GM19328 (cell line): Measurements from ENCODE around the gene FAM111A.
A peak's percentile ranks its signal among the peaks of the same experiment; 100 is the strongest.

Experiments used
- ATAC-seq: cut with Tn5 transposase; IDR thresholded peaks from one replicate; pipeline ENCODE4 v1.9.1; 2021; ENCODE audit warnings: mild to moderate bottlenecking, moderate library complexity; ENCODE audit not compliant: unreplicated experiment

The FAM111A gene

DNA sequence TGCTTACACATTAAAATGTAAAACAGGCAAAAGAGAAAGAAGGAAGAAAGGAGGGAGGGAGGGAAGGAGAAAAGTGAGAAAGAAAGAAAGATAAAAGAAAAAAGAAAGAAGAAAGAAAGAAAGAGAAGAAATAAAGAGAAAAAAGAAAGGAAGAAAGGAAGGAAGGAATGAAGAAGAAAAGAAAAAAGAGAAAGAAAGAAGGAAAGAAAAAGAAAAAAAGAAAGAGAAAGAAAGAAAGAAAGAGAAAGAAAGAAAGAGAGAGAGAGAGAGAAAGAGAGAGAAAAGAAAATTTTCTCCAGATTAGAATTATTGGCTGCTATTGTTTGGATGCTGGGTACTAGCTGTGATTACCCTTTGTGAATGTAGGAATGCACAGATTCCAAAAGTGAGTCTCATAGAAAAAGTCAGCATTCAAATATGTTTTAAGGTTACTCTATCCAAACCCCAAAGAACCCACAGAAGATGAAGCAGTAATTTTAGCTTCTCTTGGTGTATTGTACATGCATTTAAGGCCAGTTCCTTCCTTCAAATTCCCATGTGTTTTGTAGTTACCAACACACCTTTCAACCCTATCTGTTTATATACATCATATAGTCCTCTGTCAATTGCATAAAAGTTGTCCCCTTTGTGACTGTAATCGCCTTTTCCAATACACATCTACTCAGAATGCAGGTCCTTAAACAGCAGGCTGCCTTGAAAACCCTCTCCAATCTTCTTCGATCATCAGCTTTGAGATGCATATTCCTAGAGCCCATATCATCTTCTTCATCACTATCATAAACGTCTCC lies 789 bp upstream of the FAM111A start:
- no peak for ATAC-seq

DNA sequence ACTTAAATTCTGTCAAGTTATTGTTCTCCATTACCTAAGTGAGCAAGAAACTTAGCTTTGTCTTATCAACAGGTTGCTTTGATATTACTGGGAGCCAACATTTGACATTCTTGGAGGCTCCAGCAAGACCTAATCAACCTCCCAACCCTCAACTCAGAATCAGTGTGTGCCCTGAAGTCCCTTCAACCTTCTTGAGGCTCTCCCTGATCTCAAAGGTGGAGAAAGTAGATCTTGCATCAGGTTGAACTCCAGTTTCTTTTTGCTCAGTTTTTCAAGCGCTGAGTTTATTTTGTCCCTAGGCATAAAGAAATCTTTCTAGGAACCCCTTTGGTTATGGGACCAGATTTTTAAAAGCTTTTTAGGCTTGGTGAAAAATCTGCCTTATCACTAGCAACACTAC lies 1.4 kb downstream of the FAM111A start:
- ATAC-seq: no peak

DNA sequence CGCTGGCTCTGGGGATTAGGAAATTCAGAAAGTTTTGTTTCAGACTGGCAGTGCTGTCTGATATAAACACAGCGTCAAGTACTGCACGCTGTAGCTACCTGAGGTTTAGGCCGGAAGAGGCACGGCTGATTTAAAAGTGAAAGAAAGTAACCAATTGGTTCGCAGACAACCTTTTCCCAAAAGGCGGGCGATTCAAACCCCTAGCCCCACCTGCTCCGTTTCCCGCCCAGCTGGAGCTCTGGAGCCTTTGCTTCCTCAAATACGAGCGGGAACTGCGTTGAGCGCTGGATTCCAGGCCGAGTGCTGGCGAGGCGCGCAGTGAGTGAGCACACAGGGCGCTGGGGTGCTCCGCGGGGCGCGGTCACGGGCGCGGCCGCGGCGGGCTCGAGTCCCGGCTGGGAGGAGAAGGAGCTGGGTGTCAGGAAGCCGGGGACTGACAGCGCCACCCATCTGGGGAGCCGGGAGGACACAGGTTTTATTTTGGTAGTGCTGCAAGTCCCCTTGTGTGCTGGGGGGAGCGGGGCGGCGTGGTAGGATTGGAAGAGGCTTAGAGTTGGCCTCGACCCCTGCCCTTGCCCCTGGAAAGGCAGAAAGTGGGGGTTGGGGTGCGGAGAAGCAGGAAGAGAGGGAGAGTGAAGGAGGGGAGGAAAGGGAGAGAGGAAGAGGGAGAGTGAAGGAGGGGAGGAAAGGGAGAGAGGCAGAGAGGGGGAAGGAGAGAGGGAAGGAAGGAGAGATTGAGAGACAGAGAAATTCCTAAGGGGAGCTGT lies 2.1 kb downstream of the FAM111A start:
- ATAC-seq: peak; percentile 53

DNA sequence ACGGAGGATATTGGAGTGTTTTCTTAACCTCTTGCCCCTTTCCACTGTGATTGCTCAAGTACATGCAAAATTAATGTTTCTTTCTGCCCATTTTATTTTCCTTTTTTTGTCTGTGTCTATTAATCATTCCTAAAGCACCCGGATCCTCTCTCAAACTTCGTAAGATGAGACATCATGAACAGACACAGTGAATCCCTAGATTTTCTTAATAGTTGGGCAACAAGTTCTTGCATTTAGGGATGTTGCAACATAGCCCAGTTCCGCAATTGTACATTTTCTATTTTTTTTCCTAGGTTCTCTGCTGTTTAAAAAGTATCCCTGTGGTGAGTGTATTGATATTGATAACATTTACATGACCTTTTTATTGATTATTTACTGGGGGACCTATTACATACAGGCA lies 2.9 kb downstream of the FAM111A start:
- ATAC-seq: no peak

DNA sequence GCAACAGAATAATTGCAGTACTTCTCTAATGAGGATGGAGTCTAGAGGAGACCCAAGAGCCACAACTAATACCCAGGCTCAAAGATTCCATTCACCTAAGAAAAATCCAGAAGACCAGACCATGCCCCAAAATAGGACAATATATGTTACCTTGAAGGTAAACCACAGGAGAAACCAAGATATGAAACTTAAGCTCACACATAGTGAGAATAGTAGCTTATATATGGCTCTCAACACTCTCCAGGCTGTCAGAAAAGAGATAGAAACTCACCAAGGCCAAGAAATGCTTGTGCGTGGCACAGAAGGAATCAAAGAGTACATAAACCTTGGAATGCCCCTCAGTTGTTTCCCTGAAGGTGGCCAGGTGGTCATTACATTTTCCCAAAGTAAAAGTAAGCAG lies 9.1 kb downstream of the FAM111A start:
- ATAC-seq: peak; percentile 52

DNA sequence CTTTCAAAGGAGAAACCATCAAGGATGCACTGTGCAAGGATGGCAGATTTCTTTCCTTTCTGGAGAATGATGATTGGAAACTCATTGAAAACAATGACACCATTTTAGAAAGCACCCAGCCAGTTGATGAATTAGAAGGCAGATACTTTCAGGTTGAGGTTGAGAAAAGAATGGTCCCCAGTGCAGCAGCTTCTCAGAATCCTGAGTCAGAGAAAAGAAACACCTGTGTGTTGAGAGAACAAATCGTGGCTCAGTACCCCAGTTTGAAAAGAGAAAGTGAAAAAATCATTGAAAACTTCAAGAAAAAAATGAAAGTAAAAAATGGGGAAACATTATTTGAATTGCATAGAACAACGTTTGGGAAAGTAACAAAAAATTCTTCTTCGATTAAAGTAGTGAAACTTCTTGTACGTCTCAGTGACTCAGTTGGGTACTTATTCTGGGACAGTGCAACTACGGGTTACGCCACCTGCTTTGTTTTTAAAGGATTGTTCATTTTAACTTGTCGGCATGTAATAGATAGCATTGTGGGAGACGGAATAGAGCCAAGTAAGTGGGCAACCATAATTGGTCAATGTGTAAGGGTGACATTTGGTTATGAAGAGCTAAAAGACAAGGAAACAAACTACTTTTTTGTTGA lies 9.8 kb downstream of the FAM111A start:
- ATAC-seq: peak; percentile 56

DNA sequence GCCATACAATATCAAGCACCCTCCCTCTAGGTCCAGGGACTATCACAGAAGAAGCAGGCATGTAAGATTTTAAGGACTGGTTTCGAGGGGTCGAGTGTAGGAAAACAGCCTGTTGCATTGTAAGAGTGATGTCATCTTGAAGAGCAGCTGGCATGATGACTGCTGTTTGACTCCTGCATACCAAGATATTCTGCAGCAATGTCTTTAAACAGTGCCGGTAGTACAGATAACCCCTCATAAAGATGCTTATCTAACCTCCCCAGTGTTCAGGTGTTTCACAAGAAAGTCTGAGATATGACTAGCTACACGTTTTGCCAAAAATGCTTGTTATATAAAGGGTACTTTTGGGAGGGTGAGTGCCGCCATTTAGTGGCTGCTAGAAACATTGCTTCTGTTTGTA lies 12.0 kb downstream of the FAM111A start:
- ATAC-seq: no peak

DNA sequence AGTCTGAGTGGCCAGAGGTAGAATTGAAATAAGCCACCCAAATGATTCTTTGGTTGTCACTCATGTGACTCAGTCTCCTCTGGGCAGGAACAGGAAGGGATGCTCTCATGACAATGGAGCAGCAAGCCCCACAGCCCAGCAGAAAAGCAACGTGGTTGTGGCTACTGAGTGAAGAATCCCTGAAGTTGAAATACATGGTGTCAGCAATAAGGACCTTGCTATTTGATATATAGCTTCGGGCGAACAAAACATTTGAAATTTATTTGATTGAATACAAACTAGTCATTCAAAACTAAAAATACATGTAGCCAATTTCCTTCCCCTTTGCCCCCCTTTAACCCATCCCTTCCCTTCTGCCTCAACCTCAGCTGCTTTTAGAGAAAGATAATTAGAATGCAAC lies 14.8 kb downstream of the FAM111A start:
- no peak for ATAC-seq

DNA sequence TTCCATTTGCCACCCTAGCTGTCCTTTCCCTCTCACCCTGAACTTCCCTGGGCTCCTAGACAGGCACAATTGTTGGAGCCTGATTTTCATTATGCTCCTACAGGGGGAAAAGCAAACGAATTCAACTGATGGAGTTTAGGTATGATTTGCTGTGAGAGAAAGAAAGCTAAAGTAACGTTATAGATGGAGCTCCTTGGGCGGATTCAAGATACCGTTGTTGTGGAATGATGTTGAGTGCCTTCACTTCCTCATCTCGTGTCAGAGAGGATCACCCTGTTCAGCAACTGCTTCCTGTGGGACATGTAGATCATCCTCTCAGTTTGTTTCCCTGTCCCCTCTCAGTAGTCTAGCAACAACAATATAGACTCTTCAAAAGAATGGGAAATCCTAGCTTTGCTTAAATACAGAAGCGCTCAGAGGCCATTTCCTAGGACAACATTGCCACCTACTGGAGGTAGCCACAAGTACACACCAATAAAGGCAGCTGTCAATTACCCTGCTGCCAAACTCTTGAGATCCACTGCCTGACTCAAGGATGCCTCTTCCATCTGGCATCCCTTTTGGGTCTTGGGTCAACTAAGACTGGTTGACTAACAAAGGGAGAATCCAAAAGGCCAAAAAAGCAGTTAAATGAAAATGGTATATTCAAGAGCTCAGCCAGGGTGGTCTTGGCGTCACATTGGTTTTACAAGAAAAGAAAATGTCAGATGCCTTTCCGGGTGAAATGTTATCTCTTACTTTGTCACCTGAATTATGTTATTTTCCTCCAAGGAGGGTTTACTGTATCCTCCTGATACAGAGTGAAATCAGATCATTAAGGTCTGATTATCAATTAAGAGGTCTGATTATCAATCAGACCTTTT lies 15.8 kb downstream of the FAM111A start:
- peak; percentile 89 for ATAC-seq

DNA sequence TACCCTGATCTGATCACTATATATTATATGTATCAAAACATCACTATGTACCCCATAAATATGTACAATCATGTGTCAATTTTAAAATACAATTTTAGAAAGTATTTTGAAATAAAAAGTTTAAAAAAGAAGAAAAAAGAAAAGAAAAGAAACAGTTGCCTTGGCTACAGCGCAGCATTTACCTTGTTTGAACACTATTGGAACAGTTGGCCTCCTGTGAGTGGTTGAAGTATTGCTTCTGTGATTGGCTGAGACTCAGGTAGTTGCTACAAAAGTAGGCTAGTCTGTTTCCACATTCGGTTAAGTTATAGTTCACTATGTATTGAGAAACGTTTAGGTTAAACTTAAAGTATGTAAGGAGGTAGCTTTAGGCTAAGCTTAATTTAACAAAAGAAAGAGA lies 21.4 kb downstream of the FAM111A start:
- no peak for ATAC-seq

DNA sequence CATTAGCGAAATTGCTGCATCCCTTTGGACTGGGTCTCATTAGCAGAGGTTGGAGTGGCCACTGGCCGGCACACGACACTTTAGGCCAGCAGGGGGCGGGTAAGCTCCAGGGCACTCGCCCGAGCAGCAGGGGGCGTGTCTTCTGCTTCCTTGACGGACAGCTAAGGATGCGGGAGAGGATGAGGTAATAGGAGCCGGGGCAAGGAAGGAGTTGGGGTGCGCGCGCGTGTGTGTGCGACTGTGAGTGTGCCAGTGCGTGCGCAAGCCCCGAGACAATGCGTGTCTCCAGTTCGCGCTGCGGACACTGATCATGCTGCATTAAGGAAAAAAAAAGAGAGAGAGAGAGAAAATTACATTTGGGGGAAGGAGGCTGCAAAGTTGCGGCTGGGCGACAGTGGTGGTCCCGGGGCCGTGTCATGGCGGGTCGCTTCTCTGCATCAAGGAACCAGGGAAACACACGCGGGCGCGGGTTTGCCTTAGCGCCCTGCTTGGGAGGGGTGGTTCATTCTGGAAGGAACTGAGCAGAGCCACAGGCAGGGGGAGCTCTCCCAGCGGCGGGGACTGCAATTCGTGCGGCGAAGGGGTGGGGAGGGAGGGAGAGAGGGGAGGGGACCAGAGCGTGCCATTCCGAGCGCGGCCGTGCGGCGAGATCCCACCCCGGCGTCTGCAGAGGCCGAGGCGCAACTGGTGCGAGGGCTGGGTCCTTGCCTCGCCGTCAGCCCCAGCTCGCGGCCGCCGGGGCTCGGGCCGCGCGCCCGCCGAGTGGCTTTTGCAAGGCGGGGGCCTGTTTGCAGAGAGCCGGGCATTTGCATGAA lies 29.1 kb downstream of the FAM111A start, which contains the start of gene DTX4:
TSS of gene DTX4 (plus strand) at position 625 of the 815 bp plus-strand sequence. CDS start 464 bp downstream, outside the sequence.
- ATAC-seq: peak; percentile 70

DNA sequence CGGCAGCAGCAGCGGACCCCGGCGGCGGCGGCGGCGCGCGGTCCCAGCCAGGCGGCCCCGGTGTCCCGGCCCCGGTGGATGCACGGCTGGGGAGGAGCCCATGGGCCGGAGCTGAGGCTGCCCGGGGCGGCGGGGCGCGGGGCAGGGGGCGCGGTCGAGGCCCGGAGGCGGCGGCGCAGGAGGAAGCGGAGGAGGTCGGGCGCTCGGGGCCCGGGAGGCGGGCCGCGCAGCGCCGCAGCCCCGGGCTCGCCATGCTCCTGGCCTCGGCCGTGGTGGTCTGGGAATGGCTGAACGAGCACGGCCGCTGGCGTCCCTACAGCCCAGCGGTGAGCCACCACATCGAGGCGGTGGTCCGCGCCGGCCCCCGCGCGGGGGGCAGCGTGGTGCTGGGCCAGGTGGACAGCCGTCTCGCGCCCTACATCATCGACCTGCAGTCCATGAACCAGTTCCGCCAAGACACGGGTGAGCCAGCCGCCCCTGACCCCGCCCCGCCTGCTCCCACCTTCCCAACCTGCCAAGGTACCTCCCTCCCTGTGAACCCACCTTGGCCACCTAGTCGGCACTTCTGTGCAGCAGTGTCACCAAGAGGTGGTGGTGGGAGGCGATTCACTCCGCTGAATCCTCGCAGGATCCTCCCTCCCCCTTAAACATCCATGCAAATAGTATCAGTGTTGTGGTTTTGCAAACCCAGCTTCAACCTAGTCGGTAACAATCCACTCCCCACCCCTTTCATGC lies 29.9 kb downstream of the FAM111A start:
- ATAC-seq: peak; percentile 34

DNA sequence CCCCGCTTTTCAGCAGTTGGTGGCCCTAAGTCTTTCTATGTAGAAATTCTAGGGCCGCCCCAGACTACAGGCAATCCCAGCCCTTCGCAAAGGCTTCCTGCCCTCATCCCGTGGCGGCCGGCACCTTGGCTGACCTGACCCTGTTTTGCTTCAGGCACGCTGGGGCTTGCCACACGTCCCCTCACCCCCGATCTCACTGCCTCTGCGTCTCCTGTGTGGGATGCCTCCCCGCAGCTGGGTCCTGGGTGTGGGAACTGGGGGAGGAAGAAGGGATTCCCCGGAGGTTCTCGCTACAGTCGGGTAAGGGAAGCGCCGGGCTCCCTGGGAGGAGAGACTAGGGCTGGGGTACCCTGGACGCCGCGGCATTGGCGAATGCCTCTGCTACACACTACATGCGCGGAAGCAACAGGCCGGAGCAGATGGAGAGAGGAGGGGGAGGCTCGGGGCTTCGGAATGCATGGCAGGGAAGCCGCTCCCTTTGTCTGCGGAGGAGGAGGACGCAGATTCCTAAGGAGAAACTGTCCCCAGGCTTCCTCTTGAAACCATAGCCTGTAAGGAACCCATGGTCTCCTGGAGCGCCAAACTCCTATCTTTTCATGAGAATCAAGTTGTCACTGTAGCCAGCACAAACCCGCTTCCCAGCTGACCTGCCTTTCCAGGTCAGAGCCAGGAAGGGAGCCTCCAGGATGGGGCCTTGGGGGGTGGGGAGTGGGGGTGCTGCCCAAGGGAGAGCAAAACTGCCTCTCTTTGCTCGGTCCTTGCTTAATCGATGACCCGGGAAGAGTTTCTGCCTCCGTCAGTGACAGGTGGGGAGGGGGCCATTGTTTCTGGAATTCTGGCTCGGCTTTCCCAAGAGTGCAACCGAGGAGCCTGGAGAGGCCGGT lies 30.7 kb downstream of the FAM111A start:
- ATAC-seq: no peak

DNA sequence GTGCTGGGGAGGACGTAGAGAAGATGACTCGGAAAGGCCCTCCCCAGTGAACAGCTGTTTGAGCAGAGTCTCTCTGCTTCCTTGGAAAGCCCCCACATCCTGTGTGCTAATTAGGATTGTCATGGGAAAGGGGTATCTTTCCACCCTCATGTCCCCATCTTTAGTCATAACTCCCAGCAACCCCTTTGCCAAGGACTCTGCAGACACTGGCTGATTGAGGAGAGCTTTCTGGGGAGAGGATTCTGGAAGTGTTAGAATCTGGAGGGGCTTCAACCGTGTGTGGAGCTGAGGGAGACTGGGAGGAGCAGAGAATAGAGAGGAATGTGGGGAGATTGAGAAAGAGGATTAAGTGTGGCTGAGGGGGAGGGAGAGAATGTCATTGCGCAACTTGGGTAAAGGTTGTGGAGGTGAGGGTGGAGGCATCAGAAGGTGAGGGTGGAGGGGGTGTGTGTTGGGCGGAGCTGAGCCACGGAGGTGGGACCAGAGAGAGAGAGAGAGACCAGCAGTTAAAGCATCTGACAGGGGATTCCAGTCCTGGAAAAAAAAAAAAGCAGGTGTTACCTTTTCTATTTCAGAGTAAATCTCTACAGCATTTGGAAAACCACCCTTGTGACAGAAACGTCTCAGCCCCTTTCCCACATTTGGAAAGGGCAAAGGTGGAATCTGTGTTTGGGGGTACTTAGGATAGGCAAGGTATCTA lies 31.5 kb downstream of the FAM111A start:
- ATAC-seq: no peak

DNA sequence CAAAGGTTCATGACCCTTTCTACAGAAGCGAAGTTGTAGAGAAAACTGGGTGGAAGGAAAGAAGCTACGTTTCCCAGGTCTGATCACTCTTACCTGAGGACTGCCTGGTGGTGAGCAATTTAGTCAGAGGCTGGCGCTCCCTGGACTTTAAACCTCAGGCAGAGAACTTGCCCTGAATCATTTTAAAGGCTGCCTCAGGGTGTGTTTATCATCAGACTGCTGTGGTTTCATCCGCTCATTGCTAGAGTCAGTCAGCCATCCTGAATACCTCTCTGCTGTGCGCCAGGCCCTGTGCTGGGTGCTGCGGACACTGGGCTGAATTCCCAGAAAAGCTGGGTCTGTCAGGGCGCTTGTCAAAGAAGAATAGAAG lies 32.0 kb downstream of the FAM111A start:
- ATAC-seq: no peak

DNA sequence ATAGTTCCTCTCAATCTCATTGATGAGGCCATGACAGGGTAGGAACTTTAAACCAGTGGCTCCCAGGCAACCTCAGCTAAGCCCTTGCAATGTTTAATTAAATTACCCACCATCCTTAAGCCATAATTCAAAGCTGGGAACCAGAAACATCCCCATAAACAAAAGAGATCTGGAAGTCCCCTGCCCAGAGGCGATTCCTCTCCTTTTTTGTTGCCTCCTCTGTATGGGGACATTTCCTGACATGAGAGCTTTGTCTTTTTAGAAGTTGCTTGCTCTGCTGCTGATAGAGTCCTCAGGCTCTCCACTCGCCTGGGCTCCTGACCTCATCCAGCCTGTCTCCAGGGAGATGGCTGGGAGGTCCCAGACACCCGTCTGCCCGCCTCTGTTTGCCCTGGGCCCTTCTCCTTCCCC lies 32.4 kb downstream of the FAM111A start:
- ATAC-seq: no peak

DNA sequence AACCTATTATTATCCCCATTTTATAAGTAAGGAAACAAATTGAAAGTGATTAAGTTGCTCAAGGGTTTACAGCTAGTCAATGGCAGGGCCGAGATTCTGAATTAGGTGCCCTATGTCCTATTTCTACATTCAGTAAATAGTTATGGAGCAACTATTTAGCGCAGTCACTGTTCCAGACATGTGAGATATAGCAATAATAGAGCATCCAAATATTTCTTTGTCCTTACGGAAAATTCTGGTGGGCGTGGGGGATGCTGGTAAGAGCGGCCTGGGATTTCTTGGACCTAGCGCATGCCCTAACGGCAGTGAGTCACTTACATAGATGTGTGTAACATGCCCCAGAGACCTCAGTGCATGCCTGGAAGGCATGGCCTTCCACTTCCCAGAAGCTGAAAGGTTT lies 33.7 kb downstream of the FAM111A start:
- ATAC-seq: no peak

DNA sequence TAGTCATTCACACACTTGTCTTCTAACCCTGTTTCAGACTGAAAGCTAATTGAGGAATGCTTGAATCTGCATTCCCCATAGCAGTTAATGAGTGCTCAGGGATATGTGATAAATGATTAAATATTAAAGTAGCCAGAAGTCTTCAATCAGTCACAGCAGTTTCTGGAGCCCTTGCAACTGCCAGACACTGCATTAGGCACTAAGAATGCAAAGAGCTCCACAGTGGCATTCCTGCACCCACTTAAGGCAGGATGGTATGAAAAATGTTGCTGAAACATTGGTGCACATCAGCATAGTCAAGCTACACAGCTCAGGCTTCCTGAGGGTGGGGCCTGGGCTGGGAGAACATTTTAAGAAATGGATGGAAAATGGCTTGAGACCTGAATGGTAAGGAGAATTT lies 35.7 kb downstream of the FAM111A start:
- ATAC-seq: no peak
